HL-60 (cell line): ENCODE results near the gene PRLR.

Experiments used
- CTCF ChIP-seq: IDR thresholded peaks from one replicate; pipeline ENCODE4 v1.5.1; 2011; ENCODE audit warnings: low read length, control low read depth, inconsistent platforms; ENCODE audit not compliant: insufficient read depth
- REST ChIP-seq: IDR thresholded peaks from 2 replicates; pipeline ENCODE4 v1.6.1; 2012; ENCODE audit warnings: low read depth; ENCODE audit not compliant: insufficient replicate concordance

- TF ChIP-seq CTCF (no peak), REST (no peak)
These were observed 16.1 kb upstream of the PRLR start for GRCh38 chr5:35246411-35246810.
